Heart right ventricle (tissue), 16 donors: ENCODE data around the gene PRDM2. TPM values are rescaled to one million over a fixed set of nuclear protein-coding genes. Genes with fewer than 3 reads are reported as not detected.

Source experiments
- ATAC-seq, 8 donors: fragments of 200-7000 bp; cut with Tn5 transposase; one replicate each; pipeline ENCODE4 v1.9.1; 2020; ENCODE audit warnings: mild to moderate bottlenecking in 8 of 8, moderate library complexity in 8 of 8, moderate number of reproducible peaks in 1 of 8
- DNase-seq, 2 donors: peaks; one replicate each; pipeline ENCODE4 v3.0.0-alpha.2; 2020
- H3K27ac ChIP-seq, 10 donors: fragments of 200-600 bp; sonication (generic) in 2 of 10; one replicate each; pipeline versions ENCODE4 v1.5.0 to v1.8.0; 2020 to 2022; ENCODE audit warnings: mild to moderate bottlenecking in 3 of 10
- H3K27me3 ChIP-seq, 7 donors: fragments of 200-600 bp; one replicate each; pipeline ENCODE4 v1.8.0; 2021 to 2022; ENCODE audit warnings: mild to moderate bottlenecking in 2 of 7
- H3K36me3 ChIP-seq, 9 donors: fragments of 200-600 bp; sonication (generic) in 1 of 9; one replicate each; pipeline versions ENCODE4 v1.5.0 to v1.8.0; 2020 to 2022; ENCODE audit warnings: mild to moderate bottlenecking in 2 of 9
- H3K4me1 ChIP-seq, 9 donors: fragments of 200-600 bp; sonication (generic) in 1 of 9; one replicate each; pipeline versions ENCODE4 v1.5.0 to v1.8.0; 2020 to 2022; ENCODE audit warnings: mild to moderate bottlenecking in 4 of 9
- H3K4me3 ChIP-seq, 10 donors: fragments of 200-600 bp; sonication (generic) in 2 of 10; one replicate each; pipeline versions ENCODE4 v1.5.0 to v1.8.0; 2020 to 2022; ENCODE audit warnings: mild to moderate bottlenecking in 7 of 10, moderate library complexity in 2 of 10
- H3K9me3 ChIP-seq, 11 donors: fragments of 200-600 bp in 10 of 11; sonication (generic) in 2 of 11; one replicate each; pipeline versions ENCODE4 v1.5.0 to v1.8.0; 2013 to 2022; ENCODE audit warnings: mild to moderate bottlenecking in 2 of 11, control low read depth in 1 of 11, moderate library complexity in 1 of 11
- WGBS, 2 donors: extraction: QIAGEN DNeasy Blood & Tissue Kit; methylation state at CpG; one replicate each; pipeline ENCODE4 v1.1.7; 2013; ENCODE audit warnings: inconsistent platforms in 1 of 2; 5-methylcytosine and 5-hydroxymethylcytosine counted together
- intact Hi-C, 10 donors: fragments of 100-400 bp; cut with DNase I; formaldehyde crosslinking; loops; one replicate each; pipeline versions ENCODE4 v1.11.1 to v1.14.2; 2022
- long read RNA-seq, 3 donors: library from polyadenylated mRNA; unstranded; transcript quantifications; one replicate each; pipeline ENCODE4 v2.0.0, GENCODE V29; 2020 to 2021
- polyA plus RNA-seq, 2 donors: library from polyadenylated mRNA; stranded (reverse); fragments of 200-250 nt; gene quantifications; one replicate each; pipeline ENCODE4 v1.2.3, GENCODE V29; 2013
- total RNA-seq, 10 donors: library from RNA; stranded (reverse); fragmentation: NEBNext Ultra II Directional in 3 of 10; extraction: Animal tissue kit (Norgen Biotek cat#: 25700) in 3 of 10; gene quantifications; one replicate each; pipeline versions ENCODE4 v1.2.1 to v1.2.4, GENCODE V29; 2021 to 2023
- TF ChIP-seq, protein P1 (sequence below), 9 donors: fragments of 200-600 bp; sonication (generic) in 2 of 9; IDR thresholded peaks; one replicate each; pipeline versions ENCODE4 v1.5.0 to v1.8.0; 2021 to 2022; ENCODE audit warnings: antibody characterized with exemption in 9 of 9, mild to moderate bottlenecking in 5 of 9, moderate library complexity in 1 of 9
- donor health status: Arrhythmogenic right ventricular cardiomyopathy.
- donor health status: ischemic (EF 13 %, LVEDD 7.1; RV severe dilation, severe dysfunction).
- donor health status: healthy with polysubstance abuse.
- donor health status: DM: no; HTN: yes; CAD: no.
- donor health status: DM: no; HTN: no; CAD: no.
- donor health status: ischemic (EF 25% LVEDD 6.9; RV normal size, moderate dysfunction).
- donor health status: ischemic (EF 25% LVEDD 5.7; RV mildly dilated, moderate dysfunction).
- donor health status: healthy.
- donor health status: DM: yes; HTN: yes; CAD: no.
- donor health status: Ischemic cardiomyopathy.
- donor health status: ischemic (EF 35%, LVEDD 5.7; RV mildly dilated, moderate dysfunction).
- donor health status: nonischemic (EF 11% LVEDD 7.7; RV severe dilation, severe dysfunction).
- donor health status: DM: yes; HTN: yes; CAD: no.
- donor health status: PGD.
- donor health status: ischemic (EF 29% LVEDD 5.4; RV normal size, mild dysfunction).
- donor health status: nonischemic (EF 23%, LVEDD 6.1; RV moderate dilation, normal function).

PRDM2 gene
- total RNA-seq (10 to 100 TPM; 37.5 to 57.3 (median 43.1) TPM), polyA plus RNA-seq (10 to 100 TPM; 10.3 to 26.3 TPM)
- long read RNA-seq, donor 1, partial matches to known transcripts, result 4 of 13 reads
- long read RNA-seq, donor 1, other reads (novel, unspliced or antisense), result 6 of 13 reads
- long read RNA-seq, donor 2, partial matches to known transcripts, result 5 of 14 reads
- long read RNA-seq, donor 2, other reads (novel, unspliced or antisense), result 8 of 14 reads
- long read RNA-seq, donor 3, partial matches to known transcripts, result 20 of 41 reads
- long read RNA-seq, donor 3, other reads (novel, unspliced or antisense), result 21 of 41 reads

DNA sequence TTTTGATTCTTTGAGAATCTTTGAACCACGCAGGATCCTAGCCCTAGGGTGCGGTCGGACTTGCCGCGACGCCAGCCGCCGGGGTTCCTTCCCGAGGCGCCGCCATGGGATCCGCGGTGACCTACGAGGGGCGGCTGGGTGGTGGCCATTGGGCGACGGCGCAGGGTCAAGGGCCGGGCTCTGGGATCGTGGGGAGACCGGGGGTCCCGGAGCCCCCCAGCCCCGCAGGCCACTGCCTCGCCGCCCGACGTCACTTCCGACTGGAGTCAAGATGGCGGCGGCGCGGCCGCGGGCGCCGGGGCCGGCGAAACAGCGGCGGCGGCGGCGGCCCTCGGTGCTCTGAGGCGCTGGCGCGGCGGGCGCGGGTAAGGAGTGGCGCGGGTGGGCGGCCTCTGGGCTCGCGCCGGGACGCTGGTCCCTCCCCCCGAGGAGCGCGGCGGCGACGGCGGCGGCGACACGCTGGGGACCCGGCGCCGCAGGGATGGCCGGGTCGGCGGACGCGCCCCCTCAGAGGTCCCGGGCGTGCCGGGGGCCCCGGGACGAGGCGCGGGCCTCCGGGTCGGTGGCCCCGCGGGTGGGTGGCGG, at the start of gene PRDM2:
PRDM2 (plus strand) TSS at position 253 of the 585 bp plus-strand sequence. CDS start 15,418 bp downstream, outside the sequence.
- intact Hi-C loops, result loop anchor here in 3 of 10 donors (2.0 to 10.0 kb wide), 2 partner anchors 49 to 55 kb away; no protein-coding TSS in a partner anchor
- peak; percentile 41 to 87 (median 74) for ATAC-seq
- H3K4me3 ChIP-seq, result peak within 1 kb of the TSS; percentile 55 to 88 (median 73)

DNA sequence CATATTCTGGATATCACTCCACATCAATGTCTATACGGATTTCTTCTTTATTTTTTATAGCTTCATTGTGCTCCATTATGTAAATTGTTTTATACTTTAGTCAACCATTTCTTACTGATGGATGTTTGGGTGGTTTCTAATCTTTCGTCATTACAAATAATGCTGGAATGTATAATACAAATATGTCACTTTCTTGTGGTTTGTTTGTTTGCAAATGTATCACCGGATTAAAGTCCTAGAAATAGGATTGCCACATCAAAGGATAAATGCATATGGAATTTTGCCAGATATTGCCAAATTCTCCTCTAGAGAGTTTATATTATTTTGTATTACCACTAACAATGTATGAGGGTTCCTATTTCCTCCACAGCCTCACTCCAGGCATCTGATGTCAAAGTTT, 48.7 kb upstream of the PRDM2 start:
- ATAC-seq, result no peak
- TF ChIP-seq, protein P1, sequence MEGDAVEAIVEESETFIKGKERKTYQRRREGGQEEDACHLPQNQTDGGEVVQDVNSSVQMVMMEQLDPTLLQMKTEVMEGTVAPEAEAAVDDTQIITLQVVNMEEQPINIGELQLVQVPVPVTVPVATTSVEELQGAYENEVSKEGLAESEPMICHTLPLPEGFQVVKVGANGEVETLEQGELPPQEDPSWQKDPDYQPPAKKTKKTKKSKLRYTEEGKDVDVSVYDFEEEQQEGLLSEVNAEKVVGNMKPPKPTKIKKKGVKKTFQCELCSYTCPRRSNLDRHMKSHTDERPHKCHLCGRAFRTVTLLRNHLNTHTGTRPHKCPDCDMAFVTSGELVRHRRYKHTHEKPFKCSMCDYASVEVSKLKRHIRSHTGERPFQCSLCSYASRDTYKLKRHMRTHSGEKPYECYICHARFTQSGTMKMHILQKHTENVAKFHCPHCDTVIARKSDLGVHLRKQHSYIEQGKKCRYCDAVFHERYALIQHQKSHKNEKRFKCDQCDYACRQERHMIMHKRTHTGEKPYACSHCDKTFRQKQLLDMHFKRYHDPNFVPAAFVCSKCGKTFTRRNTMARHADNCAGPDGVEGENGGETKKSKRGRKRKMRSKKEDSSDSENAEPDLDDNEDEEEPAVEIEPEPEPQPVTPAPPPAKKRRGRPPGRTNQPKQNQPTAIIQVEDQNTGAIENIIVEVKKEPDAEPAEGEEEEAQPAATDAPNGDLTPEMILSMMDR (IDR thresholded peaks at IDR 0.05), result no peak

More for the DNA sequence above, at the start of gene PRDM2:
- Histone ChIP-seq H3K27me3 (peaks cover 0 to 19% (median 4%) of the 10 kb centered on the region in 7 donors), H3K27ac (peak within 1 kb of the TSS; percentile 65 to 96 (median 90)), H3K36me3 (no peaks in the 10 kb centered on the region), H3K9me3 (peaks cover 0 to 10% (median 0%) of the 10 kb centered on the region in 11 donors), H3K4me1 (peaks cover 0 to 30% (median 6%) of the 10 kb centered on the region in 9 donors)
- DNase-seq, result peak; percentile 44 to 61
- TF ChIP-seq, protein P1 (IDR thresholded peaks at IDR 0.05), result no peak
- WGBS, 2 donors, result 1% methylated on average over 31 to 87 of the region's 87 CpGs

DNA sequence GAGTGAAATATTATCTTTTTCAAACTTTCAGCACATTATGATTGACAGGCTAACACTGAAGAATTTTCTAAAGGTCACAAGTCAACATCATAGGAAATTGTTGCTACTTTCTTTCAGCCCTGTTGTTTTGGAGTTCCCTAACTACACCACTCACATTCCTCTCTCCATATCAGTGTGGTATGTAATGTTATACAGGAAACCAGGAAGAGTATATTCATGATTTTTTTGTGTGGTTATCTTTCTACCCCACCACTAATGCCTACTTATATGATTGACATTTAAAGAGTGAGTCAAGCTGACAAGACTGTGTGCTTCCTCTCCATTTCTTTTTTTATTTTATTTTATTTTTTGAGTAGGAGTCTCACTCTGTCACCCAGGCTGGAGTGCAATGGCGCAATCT, 47.8 kb upstream of the PRDM2 start:
- H3K4me1 ChIP-seq, result no peaks in the 10 kb centered on the region
- WGBS, 2 donors, result 76 to 88% methylated on average over 1 of the region's 1 CpG
- TF ChIP-seq, protein P1 (IDR thresholded peaks at IDR 0.05), result no peak
- ATAC-seq (no peak), DNase-seq (no peak)
- peaks cover 0 to 30% (median 4%) of the 10 kb centered on the region in 7 donors for H3K27me3 ChIP-seq
- H3K9me3 ChIP-seq, result no peaks in the 10 kb centered on the region
- H3K4me3 ChIP-seq, result no peak overlapping the region
- no peaks in the 10 kb centered on the region for H3K36me3 ChIP-seq
- H3K27ac ChIP-seq, result no peak overlapping the region
- intact Hi-C loops, result no loop called here

More for the DNA sequence above, 48.7 kb upstream of the PRDM2 start:
- peaks cover 0 to 30% (median 4%) of the 10 kb centered on the region in 7 donors for H3K27me3 ChIP-seq
- no peaks in the 10 kb centered on the region for H3K36me3 ChIP-seq
- H3K9me3 ChIP-seq, result no peaks in the 10 kb centered on the region
- H3K27ac ChIP-seq, result no peak overlapping the region
- intact Hi-C loops, result no loop called here
- 75 to 92% methylated on average over 3 of the region's 3 CpGs for WGBS, 2 donors
- DNase-seq, result no peak
- H3K4me1 ChIP-seq, result no peaks in the 10 kb centered on the region
- H3K4me3 ChIP-seq, result no peak overlapping the region

- H3K27ac ChIP-seq, result no peak overlapping the region
- no peaks in the 10 kb centered on the region for H3K36me3 ChIP-seq
Measured at GRCh38 chr1:13661539-13661938, 38.4 kb upstream of the PRDM2 start.

More at GRCh38 chr1:13661539-13661938, 38.4 kb upstream of the PRDM2 start:
- TF ChIP-seq, protein P1 (IDR thresholded peaks at IDR 0.05), result no peak
- peaks cover 0 to 8% (median 0%) of the 10 kb centered on the region in 11 donors for H3K9me3 ChIP-seq
- intact Hi-C loops, result loop anchor here in 8 of 10 donors (5.0 to 10.0 kb wide), 5 partner anchors 63 to 1383 kb away; no protein-coding TSS in a partner anchor
- ATAC-seq, result peak in 1 of 8 donors; percentile 39
- peaks cover 0 to 14% (median 0%) of the 10 kb centered on the region in 9 donors for H3K4me1 ChIP-seq
- WGBS, 2 donors, result 77 to 78% methylated on average over 5 of the region's 5 CpGs
- no peak overlapping the region for H3K4me3 ChIP-seq
- peaks cover 0 to 6% (median 0%) of the 10 kb centered on the region in 7 donors for H3K27me3 ChIP-seq
- DNase-seq, result no peak
